Activated CD4-positive, alpha-beta T cell treated with anti-CD3 and anti-CD28 coated beads, Interleukin-2, amount 50 U/mL, for 48 hours (primary cell): ENCODE measurements around the gene ANKIB1.
A peak's percentile ranks its signal among the peaks of the same experiment; 100 is the strongest.
"Not testable (repeated sequence)": the region's sequence is repeated elsewhere in the genome, so short reads cannot be mapped to it uniquely, and the experiment has no call there.

Source experiments
- DNase-seq, 2 experiments: peaks; one replicate each; pipeline ENCODE4 v3.0.0-alpha.2; 2020

ANKIB1 gene

DNA sequence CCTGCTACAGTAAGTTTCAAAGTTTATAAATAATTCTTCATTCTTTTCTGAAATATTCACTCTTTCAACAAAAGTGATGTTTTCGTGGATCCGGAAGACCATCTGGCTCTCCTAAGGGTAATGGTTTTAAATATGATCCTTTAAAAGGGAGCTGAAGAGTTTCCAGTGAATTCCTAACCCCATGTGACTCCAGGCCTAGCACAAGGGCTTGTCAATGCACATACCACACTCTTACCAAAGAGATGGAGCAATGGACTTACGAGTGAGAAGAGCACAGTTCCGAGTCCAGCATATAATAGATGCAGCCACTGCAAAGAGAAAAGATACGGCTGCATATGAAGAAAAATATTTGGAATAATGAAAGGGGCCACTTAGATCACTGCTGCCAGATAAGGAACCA, 169.5 kb downstream of the ANKIB1 start:
- no peak for DNase-seq

DNA sequence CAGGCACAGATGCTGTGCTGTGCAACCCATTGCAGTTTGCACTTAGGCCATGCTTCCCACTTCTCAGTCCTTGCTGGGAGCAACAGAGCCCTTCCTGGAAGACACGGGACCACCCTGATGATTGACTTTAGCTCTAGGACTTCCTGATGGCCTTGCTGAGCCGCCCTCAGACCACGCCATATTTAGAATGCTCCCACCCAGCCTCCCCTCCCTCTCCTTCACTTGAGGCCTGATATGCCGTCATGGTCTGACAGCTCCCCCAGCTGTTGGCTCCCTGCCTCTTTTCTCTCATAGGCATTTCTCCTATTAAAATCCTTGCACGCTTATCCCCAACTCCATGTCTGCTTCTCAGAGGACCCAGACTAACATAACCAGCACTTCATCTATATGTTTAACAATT, 172.1 kb downstream of the ANKIB1 start:
- DNase-seq = no peak

GRCh38 chr7:92421676-92422435, 176.1 kb downstream of the ANKIB1 start:
- no peak for DNase-seq

- no peak for DNase-seq
Observed at GRCh38 chr7:92422926-92423325, 177.2 kb downstream of the ANKIB1 start.

GRCh38 chr7:92423710-92424131, 177.9 kb downstream of the ANKIB1 start:
- DNase-seq = no peak

- DNase-seq = peak in 1 of 2 experiments; percentile 19
Observed at GRCh38 chr7:92425311-92425947, 179.7 kb downstream of the ANKIB1 start.

- DNase-seq = no peak
Observed at GRCh38 chr7:92427193-92427592, 181.4 kb downstream of the ANKIB1 start.

GRCh38 chr7:92432299-92432946, 186.6 kb downstream of the ANKIB1 start:
- no peak for DNase-seq

DNA sequence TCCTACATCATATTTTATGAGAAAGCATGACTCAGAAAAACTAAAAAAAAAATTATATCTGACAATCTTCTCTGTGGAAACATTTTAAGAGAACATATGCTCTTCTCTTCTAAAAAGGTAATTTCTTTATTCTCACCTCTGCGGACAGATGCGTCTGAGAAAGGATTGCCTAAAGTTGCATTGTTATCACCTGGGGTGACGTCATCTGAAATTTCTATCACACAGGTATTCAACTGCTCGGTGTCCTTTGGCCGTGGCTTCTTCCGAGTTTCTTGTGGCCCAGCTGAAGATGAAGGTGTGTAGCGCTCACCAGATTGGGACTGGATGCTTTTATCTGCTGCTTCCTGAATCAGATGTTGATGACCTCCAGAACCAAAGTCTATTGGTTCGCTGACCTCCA, 187.2 kb downstream of the ANKIB1 start:
- no peak for DNase-seq

DNA sequence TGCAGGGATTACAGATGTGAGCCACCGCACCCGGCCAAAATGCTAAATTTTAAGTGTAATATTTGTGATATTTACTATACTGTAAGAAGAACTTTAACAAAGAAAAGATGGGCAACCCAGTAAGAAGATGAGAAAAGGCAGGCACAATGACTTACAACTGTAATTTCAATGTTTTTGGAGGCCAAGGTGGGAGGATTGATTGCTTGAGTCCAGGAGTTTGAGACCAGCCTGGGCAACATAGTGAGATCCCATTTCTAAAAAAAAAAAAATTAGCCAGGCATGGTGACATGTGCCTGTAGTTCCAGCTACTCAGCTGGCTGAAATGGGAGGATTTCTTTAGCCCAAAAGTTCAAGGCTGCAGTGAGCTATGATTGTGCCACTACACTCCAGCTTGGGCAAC, 189.8 kb downstream of the ANKIB1 start:
- no peak for DNase-seq

DNA sequence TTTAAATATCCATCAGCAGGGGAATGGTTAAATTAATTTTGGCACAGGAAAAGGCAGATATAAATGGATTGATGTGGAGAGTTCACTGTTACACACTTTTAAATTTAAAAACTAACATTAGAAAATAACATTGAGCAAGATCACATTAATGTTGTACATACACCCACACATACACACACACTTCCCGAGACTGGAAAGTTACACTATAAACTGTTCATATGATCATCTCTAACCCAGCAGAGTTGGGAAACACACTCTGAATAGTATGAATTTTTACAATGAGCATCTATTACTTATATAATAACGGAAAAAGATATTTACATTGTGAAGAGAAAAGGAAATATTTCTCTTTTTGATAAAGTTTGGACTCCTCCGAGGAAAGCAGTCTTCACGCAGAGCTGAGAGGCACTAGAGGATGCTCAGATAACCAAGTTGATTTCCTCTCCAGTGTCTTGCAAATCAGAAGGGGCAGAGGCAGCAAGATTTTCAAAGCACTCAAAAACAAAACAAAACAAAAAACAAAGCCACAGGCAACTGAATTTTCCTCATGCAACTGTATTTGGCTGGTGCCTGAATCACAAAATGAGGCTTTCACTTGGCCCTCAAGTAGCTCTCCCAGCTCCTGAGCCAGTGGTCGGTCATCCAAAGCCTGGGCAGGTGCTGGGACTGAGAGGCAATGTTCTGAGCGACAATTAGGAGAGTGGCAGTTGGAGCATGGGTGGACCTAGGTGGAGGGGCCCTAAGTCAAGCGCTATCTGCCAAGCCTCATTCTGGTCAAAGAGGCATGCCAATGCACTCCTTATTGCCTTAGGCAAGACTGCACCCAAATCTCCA, 191.1 kb downstream of the ANKIB1 start:
- DNase-seq = no peak

GRCh38 chr7:92437956-92438491, 192.2 kb downstream of the ANKIB1 start:
- no peak for DNase-seq

- not testable (repeated sequence) for DNase-seq
Observed at GRCh38 chr7:92442720-92443119, 196.9 kb downstream of the ANKIB1 start.

- no peak for DNase-seq
Observed at GRCh38 chr7:92446869-92447344, 201.1 kb downstream of the ANKIB1 start.

- DNase-seq = peak; percentile 76 to 85
Observed at GRCh38 chr7:92447345-92448204, 201.8 kb downstream of the ANKIB1 start, which contains the start of gene GATAD1. Gene GATAD1 (plus strand): TSS chr7:92447482. CDS start chr7:92447730, 248 bp downstream.

- peak; percentile 46 to 59 for DNase-seq
Observed at GRCh38 chr7:92448205-92448747, 202.5 kb downstream of the ANKIB1 start.
